ENCODE data around the gene KIF1B. TPM values are rescaled to one million over a fixed set of nuclear protein-coding genes. Genes with fewer than 3 reads are reported as not detected.

Gene KIF1B
- total and polyA plus RNA-seq, 7 donors, result 31.8 to 391 (median 326) TPM

DNA sequence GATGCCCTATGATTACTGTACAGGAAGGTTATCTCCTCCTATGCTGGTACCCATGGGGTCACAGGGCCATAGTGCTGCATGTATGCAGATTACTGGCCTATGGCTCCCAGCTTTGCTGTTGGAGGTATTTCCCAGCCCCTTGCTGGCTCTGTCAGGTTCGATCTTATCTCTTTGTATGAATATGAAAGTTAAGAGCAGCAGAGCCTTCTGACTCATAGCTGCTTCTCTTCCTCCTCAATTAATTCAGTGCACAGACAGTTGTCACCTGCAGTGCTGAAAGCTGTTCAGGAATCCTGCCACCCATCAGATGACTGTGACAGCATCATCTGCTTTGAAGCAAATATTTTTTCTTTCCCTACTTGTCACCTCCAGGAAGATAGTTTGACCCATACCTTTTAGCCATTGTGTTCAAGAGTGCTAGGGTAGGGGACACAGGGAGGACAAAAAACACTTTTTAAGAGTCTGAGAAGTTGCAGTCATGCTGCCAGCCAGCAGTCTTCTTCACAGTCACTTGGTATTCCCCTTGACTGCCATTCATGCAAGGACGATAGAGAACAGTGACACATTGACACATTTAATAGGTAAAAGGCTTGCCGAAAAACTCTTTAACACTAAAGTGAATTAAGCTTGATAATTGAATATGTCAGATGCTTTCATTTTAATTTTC is 73.1 kb downstream of the KIF1B start:
- H3K36me3 ChIP-seq (ENCODE audit: insufficient read depth in 1 of 2, low read depth in 1 of 2), result peaks cover 2 to 91% of the 10 kb centered on the region in 2 donors
- H3K4me1 ChIP-seq, result peaks cover 58% of the 10 kb centered on the region
- no peaks in the 10 kb centered on the region for H3K9me3 ChIP-seq
- H3K27ac ChIP-seq, result peak overlapping the region; percentile 87
- TF ChIP-seq CTCF (IDR thresholded peaks at IDR 0.05), result no peak
- 67 to 89% (median 71%) methylated on average over 3 of the region's 3 CpGs for WGBS, 3 donors
- H3K4me3 ChIP-seq, result no peak overlapping the region
- intact Hi-C loops (cut with DNase I), result no loop called here
- peak; percentile 40 to 56 (median 50) for ATAC-seq
- no peaks in the 10 kb centered on the region for H3K27me3 ChIP-seq (ENCODE audit: insufficient read depth in 3 of 3, low read length in 2 of 3)
- DNase-seq, result no peak

- Histone ChIP-seq H3K27me3 (ENCODE audit: insufficient read depth in 3 of 3, low read length in 2 of 3) (no peaks in the 10 kb centered on the region), H3K9me3 (no peaks in the 10 kb centered on the region), H3K27ac (peak overlapping the region; percentile 87), H3K4me1 (peaks cover 45% of the 10 kb centered on the region), H3K4me3 (no peak overlapping the region), H3K36me3 (ENCODE audit: insufficient read depth in 1 of 2, low read depth in 1 of 2) (peaks cover 2 to 87% of the 10 kb centered on the region in 2 donors)
- intact Hi-C loops (cut with DNase I), result loop anchor here in 1 of 2 donors (5.0 kb wide), 1 partner anchor 74 kb away; the partner anchor contains the start of gene KIF1B
- no peak for TF ChIP-seq CTCF (IDR thresholded peaks at IDR 0.05)
- ATAC-seq (peak; percentile 85 to 93 (median 90)), DNase-seq (peak in 1 of 2 donors; percentile 69)
- WGBS, 3 donors, result 26 to 34% (median 27%) methylated on average over 3 of the region's 3 CpGs
Observed at GRCh38 chr1:10286244-10286643, 75.9 kb downstream of the KIF1B start.

- H3K27ac ChIP-seq, result peak overlapping the region; percentile 87
- TF ChIP-seq CTCF (IDR thresholded peaks at IDR 0.05), result no peak
- DNase-seq, result no peak
- peaks cover 41% of the 10 kb centered on the region for H3K4me1 ChIP-seq
- ATAC-seq, result peak in 1 of 4 donors; percentile 9
- WGBS, 3 donors, result 24 to 45% (median 28%) methylated on average over 6 of the region's 6 CpGs
- H3K4me3 ChIP-seq, result peak overlapping the region; percentile 12
- intact Hi-C loops (cut with DNase I), result loop anchor here in 1 of 2 donors (5.0 kb wide), 1 partner anchor 75 kb away; the partner anchor contains the start of gene KIF1B
- H3K36me3 ChIP-seq (ENCODE audit: insufficient read depth in 1 of 2, low read depth in 1 of 2), result peaks cover 2 to 87% of the 10 kb centered on the region in 2 donors
- H3K9me3 ChIP-seq, result no peaks in the 10 kb centered on the region
- no peaks in the 10 kb centered on the region for H3K27me3 ChIP-seq (ENCODE audit: insufficient read depth in 3 of 3, low read length in 2 of 3)
Observed at GRCh38 chr1:10287023-10287645, 76.8 kb downstream of the KIF1B start.

DNA sequence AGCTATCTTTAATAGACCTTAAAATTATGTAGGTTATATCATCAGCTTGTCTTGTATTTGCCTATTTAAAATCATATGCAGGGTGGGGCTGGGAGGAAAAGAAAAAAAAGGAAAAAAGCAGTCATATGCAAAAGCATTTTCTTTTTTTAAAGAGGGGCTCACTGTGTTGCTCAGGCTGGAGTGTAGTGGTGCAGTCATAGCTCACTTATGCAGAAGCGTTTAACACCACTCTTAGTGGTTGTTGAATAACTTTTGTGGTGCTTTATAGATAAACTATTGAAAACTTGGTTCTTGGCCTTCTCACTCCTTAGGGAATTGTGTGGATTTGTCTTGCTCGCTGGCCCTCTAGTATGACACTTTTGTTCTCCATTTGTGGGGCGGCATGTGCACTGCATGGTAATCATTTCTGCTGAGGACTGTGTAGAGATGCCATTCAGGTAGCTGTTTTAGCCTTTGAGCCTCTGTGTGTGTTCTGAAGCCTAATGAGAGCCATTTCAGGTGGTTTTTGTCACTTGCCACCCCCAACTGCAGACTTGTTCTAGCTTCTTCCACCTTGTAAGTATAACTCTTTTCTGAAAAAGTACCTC is 77.8 kb downstream of the KIF1B start:
- no peak overlapping the region for H3K4me3 ChIP-seq
- TF ChIP-seq CTCF (IDR thresholded peaks at IDR 0.05), result no peak
- peak overlapping the region; percentile 87 for H3K27ac ChIP-seq
- no peaks in the 10 kb centered on the region for H3K9me3 ChIP-seq
- 58 to 74% (median 71%) methylated on average over 3 of the region's 3 CpGs for WGBS, 3 donors
- peaks cover 33% of the 10 kb centered on the region for H3K4me1 ChIP-seq
- H3K36me3 ChIP-seq (ENCODE audit: insufficient read depth in 1 of 2, low read depth in 1 of 2), result peaks cover 4 to 87% of the 10 kb centered on the region in 2 donors
- DNase-seq, result no peak
- intact Hi-C loops (cut with DNase I), result loop anchor here in 1 of 2 donors (5.0 kb wide), 1 partner anchor 76 kb away; the partner anchor contains the start of gene KIF1B
- H3K27me3 ChIP-seq (ENCODE audit: insufficient read depth in 3 of 3, low read length in 2 of 3), result no peaks in the 10 kb centered on the region
- ATAC-seq, result no peak
